ENCODE results near the gene EOGT. TPM values are rescaled to one million over a fixed set of nuclear protein-coding genes. Genes with fewer than 3 reads are reported as not detected.

The EOGT gene
- total and polyA plus RNA-seq, 2 donors from 2014 or later: 7.2 to 28.1 TPM

- intact Hi-C loops (cut with DNase I): no loop called here
- peaks cover 0 to 6% (median 5%) of the 10 kb centered on the region in 3 donors for H3K4me1 ChIP-seq (ENCODE audit: control insufficient read depth in 2 of 3, insufficient read depth in 2 of 3, low read depth in 1 of 3, low read length in 3 of 3)
- no peak overlapping the region for H3K27ac ChIP-seq (ENCODE audit: low read depth in 2 of 2, low read length in 2 of 2)
- TF ChIP-seq CTCF (IDR thresholded peaks at IDR 0.05; ENCODE audit: borderline replicate concordance, extremely low read depth, insufficient read depth): no peak
- no peak for DNase-seq
- H3K9me3 ChIP-seq (ENCODE audit: control insufficient read depth in 2 of 3, insufficient read depth in 1 of 3, low read length in 3 of 3): no peaks in the 10 kb centered on the region
- FAIRE-seq: no peak
- no peaks in the 10 kb centered on the region for H3K27me3 ChIP-seq (ENCODE audit: control insufficient read depth, insufficient read depth, low read length)
- no peak overlapping the region for H3K9ac ChIP-seq (ENCODE audit: low read length in 3 of 3)
- peaks cover 9 to 19% (median 11%) of the 10 kb centered on the region in 3 donors for H3K36me3 ChIP-seq (ENCODE audit: control insufficient read depth in 2 of 3, insufficient read depth in 3 of 3, low read length in 3 of 3)
- H3K4me3 ChIP-seq (ENCODE audit: low read length in 3 of 3): no peak overlapping the region
Measured at GRCh38 chr3:69048990-69049389, 35.5 kb upstream of the EOGT start.

GRCh38 chr3:69044608-69045007 is 31.1 kb upstream of the EOGT start:
- H3K4me3 ChIP-seq (ENCODE audit: low read length in 3 of 3): no peak overlapping the region
- intact Hi-C loops (cut with DNase I): no loop called here
- DNase-seq (no peak), FAIRE-seq (no peak)
- H3K9ac ChIP-seq (ENCODE audit: low read length in 3 of 3): no peak overlapping the region
- H3K4me1 ChIP-seq (ENCODE audit: control insufficient read depth in 2 of 3, insufficient read depth in 2 of 3, low read depth in 1 of 3, low read length in 3 of 3): no peaks in the 10 kb centered on the region
- no peaks in the 10 kb centered on the region for H3K27me3 ChIP-seq (ENCODE audit: control insufficient read depth, insufficient read depth, low read length)
- H3K27ac ChIP-seq (ENCODE audit: low read depth in 2 of 2, low read length in 2 of 2): no peak overlapping the region
- no peaks in the 10 kb centered on the region for H3K9me3 ChIP-seq (ENCODE audit: control insufficient read depth in 2 of 3, insufficient read depth in 1 of 3, low read length in 3 of 3)
- TF ChIP-seq CTCF (IDR thresholded peaks at IDR 0.05; ENCODE audit: borderline replicate concordance, extremely low read depth, insufficient read depth): no peak
- peaks cover 14 to 47% (median 16%) of the 10 kb centered on the region in 3 donors for H3K36me3 ChIP-seq (ENCODE audit: control insufficient read depth in 2 of 3, insufficient read depth in 3 of 3, low read length in 3 of 3)

- FAIRE-seq (no peak), DNase-seq (no peak)
- Histone ChIP-seq H3K9me3 (ENCODE audit: control insufficient read depth in 2 of 3, insufficient read depth in 1 of 3, low read length in 3 of 3) (no peaks in the 10 kb centered on the region), H3K27ac (ENCODE audit: low read depth in 2 of 2, low read length in 2 of 2) (no peak overlapping the region), H3K4me3 (ENCODE audit: low read length in 3 of 3) (no peak overlapping the region), H3K27me3 (ENCODE audit: control insufficient read depth, insufficient read depth, low read length) (no peaks in the 10 kb centered on the region), H3K9ac (ENCODE audit: low read length in 3 of 3) (no peak overlapping the region), H3K4me1 (ENCODE audit: control insufficient read depth in 2 of 3, insufficient read depth in 2 of 3, low read depth in 1 of 3, low read length in 3 of 3) (no peaks in the 10 kb centered on the region), H3K36me3 (ENCODE audit: control insufficient read depth in 2 of 3, insufficient read depth in 3 of 3, low read length in 3 of 3) (peaks cover 9 to 51% (median 18%) of the 10 kb centered on the region in 3 donors)
- intact Hi-C loops (cut with DNase I): no loop called here
- no peak for TF ChIP-seq CTCF (IDR thresholded peaks at IDR 0.05; ENCODE audit: borderline replicate concordance, extremely low read depth, insufficient read depth)
Measured at GRCh38 chr3:69033470-69033869, 20.0 kb upstream of the EOGT start.

- FAIRE-seq (no peak), DNase-seq (no peak)
- no peaks in the 10 kb centered on the region for H3K27me3 ChIP-seq (ENCODE audit: control insufficient read depth, insufficient read depth, low read length)
- H3K4me3 ChIP-seq (ENCODE audit: low read length in 3 of 3): no peak overlapping the region
- peaks cover 12 to 50% (median 18%) of the 10 kb centered on the region in 3 donors for H3K36me3 ChIP-seq (ENCODE audit: control insufficient read depth in 2 of 3, insufficient read depth in 3 of 3, low read length in 3 of 3)
- no peak for TF ChIP-seq CTCF (IDR thresholded peaks at IDR 0.05; ENCODE audit: borderline replicate concordance, extremely low read depth, insufficient read depth)
- H3K27ac ChIP-seq (ENCODE audit: low read depth in 2 of 2, low read length in 2 of 2): no peak overlapping the region
- intact Hi-C loops (cut with DNase I): no loop called here
- no peaks in the 10 kb centered on the region for H3K9me3 ChIP-seq (ENCODE audit: control insufficient read depth in 2 of 3, insufficient read depth in 1 of 3, low read length in 3 of 3)
- no peak overlapping the region for H3K9ac ChIP-seq (ENCODE audit: low read length in 3 of 3)
- H3K4me1 ChIP-seq (ENCODE audit: control insufficient read depth in 2 of 3, insufficient read depth in 2 of 3, low read depth in 1 of 3, low read length in 3 of 3): no peaks in the 10 kb centered on the region
Measured at GRCh38 chr3:69032737-69033136, 19.3 kb upstream of the EOGT start.
